Peyer's patch (tissue), 4 donors: ENCODE results near the gene LEFTY2.

Experiments used
- POLR2A ChIP-seq, 2 donors: fragments of 450-650 bp; IDR thresholded peaks; one replicate each; pipeline ENCODE4 v1.5.1; 2017; ENCODE audit warnings: antibody characterized with exemption in 2 of 2, mild to moderate bottlenecking in 2 of 2, moderate library complexity in 2 of 2
- TF ChIP-seq, protein P1 (sequence below), 6 experiments: fragments of 450-650 bp in 4 of 6; fragments of 200-600 bp in 2 of 6; sonication (generic) in 1 of 6; IDR thresholded peaks; one replicate each; pipeline ENCODE4 v1.5.1; 2017 to 2019; ENCODE audit warnings: antibody characterized with exemption in 6 of 6, mild to moderate bottlenecking in 3 of 6, moderate library complexity in 1 of 6

DNA sequence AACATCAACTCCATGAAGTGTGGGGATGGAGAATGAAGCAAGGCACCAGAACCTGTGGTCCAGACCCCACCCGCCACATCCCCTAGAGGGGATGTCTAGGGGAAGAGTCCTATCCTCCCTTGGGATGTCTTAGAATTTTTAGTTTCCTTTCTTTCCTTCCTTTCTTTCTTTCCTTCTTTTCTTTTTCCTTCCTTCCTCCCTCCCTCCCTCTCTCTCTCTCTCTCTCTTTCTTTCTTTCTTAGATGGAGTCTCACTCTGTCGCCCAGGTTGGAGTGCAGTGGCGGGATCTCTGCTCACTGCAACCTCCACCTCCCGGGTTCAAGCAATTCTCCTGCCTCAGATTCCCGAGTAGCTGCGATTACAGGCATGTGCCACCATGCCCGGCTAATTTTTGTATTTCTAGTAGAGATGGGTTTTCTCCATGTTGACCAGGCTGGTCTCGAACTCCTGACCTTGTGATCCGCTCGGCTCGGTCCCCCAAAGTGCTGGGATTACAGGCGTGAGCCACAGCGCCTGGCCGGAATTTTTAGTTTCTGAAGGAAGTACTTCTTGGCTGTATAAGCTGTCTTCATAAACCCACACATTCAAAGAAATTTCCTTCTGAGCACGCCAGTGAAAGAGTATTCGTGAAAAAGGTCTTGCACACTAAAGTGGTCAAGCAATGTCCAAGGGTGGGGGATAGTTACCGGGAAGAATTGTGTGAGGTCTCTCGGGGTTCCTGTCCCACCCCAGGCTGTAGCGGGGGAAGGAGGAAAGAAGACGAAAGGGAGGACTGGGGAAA lies 20.8 kb upstream of the LEFTY2 start:
- TF ChIP-seq, protein P1, sequence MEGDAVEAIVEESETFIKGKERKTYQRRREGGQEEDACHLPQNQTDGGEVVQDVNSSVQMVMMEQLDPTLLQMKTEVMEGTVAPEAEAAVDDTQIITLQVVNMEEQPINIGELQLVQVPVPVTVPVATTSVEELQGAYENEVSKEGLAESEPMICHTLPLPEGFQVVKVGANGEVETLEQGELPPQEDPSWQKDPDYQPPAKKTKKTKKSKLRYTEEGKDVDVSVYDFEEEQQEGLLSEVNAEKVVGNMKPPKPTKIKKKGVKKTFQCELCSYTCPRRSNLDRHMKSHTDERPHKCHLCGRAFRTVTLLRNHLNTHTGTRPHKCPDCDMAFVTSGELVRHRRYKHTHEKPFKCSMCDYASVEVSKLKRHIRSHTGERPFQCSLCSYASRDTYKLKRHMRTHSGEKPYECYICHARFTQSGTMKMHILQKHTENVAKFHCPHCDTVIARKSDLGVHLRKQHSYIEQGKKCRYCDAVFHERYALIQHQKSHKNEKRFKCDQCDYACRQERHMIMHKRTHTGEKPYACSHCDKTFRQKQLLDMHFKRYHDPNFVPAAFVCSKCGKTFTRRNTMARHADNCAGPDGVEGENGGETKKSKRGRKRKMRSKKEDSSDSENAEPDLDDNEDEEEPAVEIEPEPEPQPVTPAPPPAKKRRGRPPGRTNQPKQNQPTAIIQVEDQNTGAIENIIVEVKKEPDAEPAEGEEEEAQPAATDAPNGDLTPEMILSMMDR (IDR thresholded peaks at IDR 0.05), result no peak
- TF ChIP-seq POLR2A (IDR thresholded peaks at IDR 0.05), result no peak
